Measurements from ENCODE around the gene USP5. TPM values are rescaled to one million over a fixed set of nuclear protein-coding genes. Genes with fewer than 3 reads are reported as not detected.

The USP5 gene
- total and polyA plus RNA-seq, 3 donors from 2014 or later: 96.1 to 154 (median 97.5) TPM

DNA sequence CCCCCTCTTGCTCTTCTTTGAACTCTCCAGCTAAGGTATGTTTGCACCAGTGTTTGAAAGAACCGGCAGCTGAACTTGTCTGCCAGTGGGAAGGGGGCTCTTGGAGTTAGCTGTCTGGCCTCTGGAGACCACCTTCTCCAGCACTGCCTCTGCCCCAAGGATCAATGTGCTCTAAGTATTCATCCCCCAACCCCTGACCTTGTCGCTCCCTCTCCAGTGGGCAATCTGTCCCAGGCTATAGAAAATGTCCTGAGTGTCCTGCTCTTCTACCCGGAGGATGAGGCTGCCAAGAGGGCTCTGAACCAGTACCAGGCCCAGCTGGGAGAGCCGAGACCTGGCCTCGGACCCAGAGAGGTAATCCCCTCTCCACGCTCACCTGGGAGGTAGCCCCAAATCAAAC, 21.0 kb upstream of the USP5 start:
- no peak overlapping the region for H3K4me3 ChIP-seq
- 83 to 86% methylated on average over 5 to 6 of the region's 6 CpGs for WGBS, 2 donors
- intact Hi-C loops (cut with DNase I; ENCODE audit: low total_unique reads): no loop called here
- H3K4me1 ChIP-seq: peaks cover 7% of the 10 kb centered on the region
- H3K9me3 ChIP-seq: no peaks in the 10 kb centered on the region
- H3K36me3 ChIP-seq (ENCODE audit: low read depth, missing control alignments): no peaks in the 10 kb centered on the region
- H3K27ac ChIP-seq: no peak overlapping the region
- TF ChIP-seq, protein P1, sequence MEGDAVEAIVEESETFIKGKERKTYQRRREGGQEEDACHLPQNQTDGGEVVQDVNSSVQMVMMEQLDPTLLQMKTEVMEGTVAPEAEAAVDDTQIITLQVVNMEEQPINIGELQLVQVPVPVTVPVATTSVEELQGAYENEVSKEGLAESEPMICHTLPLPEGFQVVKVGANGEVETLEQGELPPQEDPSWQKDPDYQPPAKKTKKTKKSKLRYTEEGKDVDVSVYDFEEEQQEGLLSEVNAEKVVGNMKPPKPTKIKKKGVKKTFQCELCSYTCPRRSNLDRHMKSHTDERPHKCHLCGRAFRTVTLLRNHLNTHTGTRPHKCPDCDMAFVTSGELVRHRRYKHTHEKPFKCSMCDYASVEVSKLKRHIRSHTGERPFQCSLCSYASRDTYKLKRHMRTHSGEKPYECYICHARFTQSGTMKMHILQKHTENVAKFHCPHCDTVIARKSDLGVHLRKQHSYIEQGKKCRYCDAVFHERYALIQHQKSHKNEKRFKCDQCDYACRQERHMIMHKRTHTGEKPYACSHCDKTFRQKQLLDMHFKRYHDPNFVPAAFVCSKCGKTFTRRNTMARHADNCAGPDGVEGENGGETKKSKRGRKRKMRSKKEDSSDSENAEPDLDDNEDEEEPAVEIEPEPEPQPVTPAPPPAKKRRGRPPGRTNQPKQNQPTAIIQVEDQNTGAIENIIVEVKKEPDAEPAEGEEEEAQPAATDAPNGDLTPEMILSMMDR (IDR thresholded peaks at IDR 0.05): no peak
- TF ChIP-seq POLR2A (IDR thresholded peaks at IDR 0.05): no peak
- no peak for DNase-seq
- H3K27me3 ChIP-seq: no peaks in the 10 kb centered on the region

DNA sequence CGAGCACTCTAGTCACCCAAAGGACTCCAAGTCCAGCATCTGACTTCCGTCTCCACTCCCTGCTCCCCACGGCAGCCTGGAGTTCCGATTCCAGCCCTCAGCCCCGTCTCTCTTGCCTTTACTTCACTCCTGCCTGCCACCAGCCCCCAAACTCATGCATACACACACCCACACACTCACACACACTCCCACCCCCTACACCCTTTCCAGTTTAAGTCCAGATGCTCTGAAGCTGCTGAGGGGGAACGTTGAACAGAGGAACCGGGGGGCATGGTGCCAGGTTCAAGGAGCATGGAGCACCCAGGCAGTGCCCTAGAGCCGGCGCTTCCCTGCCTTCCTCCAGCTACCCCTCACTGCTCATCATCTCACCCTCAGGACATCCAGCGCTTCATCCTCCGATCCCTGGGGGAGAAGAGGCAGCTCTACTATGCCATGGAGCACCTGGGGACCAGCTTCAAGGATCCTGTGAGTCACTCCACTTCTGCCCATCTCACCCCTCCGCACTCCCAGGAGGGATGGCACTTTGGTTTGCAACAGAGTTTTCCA, 20.4 kb upstream of the USP5 start:
- peaks cover 7% of the 10 kb centered on the region for H3K4me1 ChIP-seq
- TF ChIP-seq POLR2A (IDR thresholded peaks at IDR 0.05): no peak
- TF ChIP-seq, protein P1 (IDR thresholded peaks at IDR 0.05): no peak
- intact Hi-C loops (cut with DNase I; ENCODE audit: low total_unique reads): no loop called here
- DNase-seq: no peak
- no peak overlapping the region for H3K4me3 ChIP-seq
- no peaks in the 10 kb centered on the region for H3K36me3 ChIP-seq (ENCODE audit: low read depth, missing control alignments)
- no peak overlapping the region for H3K27ac ChIP-seq
- H3K9me3 ChIP-seq: no peaks in the 10 kb centered on the region
- no peaks in the 10 kb centered on the region for H3K27me3 ChIP-seq
- 85 to 87% methylated on average over 12 of the region's 12 CpGs for WGBS, 2 donors

DNA sequence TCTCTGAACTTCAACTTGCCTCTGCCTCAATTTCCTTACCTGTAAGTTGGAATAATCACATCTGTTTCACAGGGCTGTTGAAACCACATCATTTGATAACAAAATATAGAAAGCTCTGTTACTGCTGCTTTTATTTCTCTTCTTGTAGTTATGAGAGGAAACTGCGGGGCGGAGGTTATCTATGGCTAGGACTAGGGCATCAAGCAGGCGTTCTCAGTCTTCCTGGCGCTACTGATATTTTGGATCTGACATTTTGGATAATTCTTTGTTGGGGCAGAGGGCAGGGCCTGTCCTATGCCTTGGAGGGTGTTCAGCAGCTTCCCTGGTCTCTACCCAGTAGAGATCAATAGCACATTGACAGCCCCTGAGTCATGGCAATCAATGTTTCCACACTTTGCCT, 19.8 kb upstream of the USP5 start:
- WGBS, 2 donors: 92 to 94% methylated on average over 4 of the region's 4 CpGs
- H3K27ac ChIP-seq: no peak overlapping the region
- no peak for DNase-seq
- H3K4me1 ChIP-seq: peaks cover 4% of the 10 kb centered on the region
- H3K9me3 ChIP-seq: no peaks in the 10 kb centered on the region
- no peaks in the 10 kb centered on the region for H3K36me3 ChIP-seq (ENCODE audit: low read depth, missing control alignments)
- intact Hi-C loops (cut with DNase I; ENCODE audit: low total_unique reads): no loop called here
- TF ChIP-seq POLR2A (IDR thresholded peaks at IDR 0.05): no peak
- TF ChIP-seq, protein P1 (IDR thresholded peaks at IDR 0.05): no peak
- H3K27me3 ChIP-seq: no peaks in the 10 kb centered on the region
- H3K4me3 ChIP-seq: no peak overlapping the region

DNA sequence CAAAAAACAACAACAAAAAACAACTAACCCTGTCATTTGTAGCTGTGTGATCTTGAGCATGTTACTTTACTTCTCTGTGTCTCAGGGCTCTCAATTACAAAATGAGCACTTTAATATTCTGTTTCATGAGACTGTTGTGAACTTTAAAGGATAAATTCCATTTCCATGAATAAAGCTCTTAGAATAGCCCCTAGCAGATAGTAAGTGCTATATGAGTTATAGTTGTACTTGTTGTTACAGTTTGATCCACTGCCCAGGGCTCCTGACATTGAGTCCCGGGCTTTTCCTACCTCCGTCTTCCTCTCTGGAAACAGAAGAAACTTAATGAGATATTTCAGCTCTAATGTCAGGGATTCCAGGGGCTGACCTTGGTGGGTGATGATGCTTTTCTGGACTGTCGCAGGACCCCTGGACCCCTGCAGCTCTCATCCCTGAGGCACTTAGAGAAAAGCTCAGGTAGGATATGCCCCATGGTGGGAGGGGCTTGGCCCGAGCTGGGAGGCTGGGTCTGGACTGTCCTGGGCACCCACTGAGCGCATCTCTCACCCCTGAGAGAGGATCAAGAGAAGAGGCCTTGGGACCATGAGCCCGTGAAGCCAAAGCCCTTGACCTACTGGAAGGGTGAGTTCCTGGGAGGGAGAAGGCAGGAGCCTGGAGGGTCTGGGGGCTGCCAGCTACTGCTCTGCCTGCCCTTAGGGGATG, 18.6 kb upstream of the USP5 start:
- intact Hi-C loops (cut with DNase I; ENCODE audit: low total_unique reads): no loop called here

More for the DNA sequence above, 18.6 kb upstream of the USP5 start:
- no peak for TF ChIP-seq POLR2A (IDR thresholded peaks at IDR 0.05)
- TF ChIP-seq, protein P1 (IDR thresholded peaks at IDR 0.05): no peak
- Histone ChIP-seq H3K9me3 (no peaks in the 10 kb centered on the region), H3K27me3 (no peaks in the 10 kb centered on the region), H3K27ac (no peak overlapping the region), H3K4me3 (no peak overlapping the region), H3K36me3 (ENCODE audit: low read depth, missing control alignments) (no peaks in the 10 kb centered on the region), H3K4me1 (no peaks in the 10 kb centered on the region)
- 46 to 56% methylated on average over 4 to 6 of the region's 6 CpGs for WGBS, 2 donors
- no peak for DNase-seq

Data from testis (tissue), 3 donors.